Uterus (tissue), 2 donors: ENCODE measurements around the gene GRIN2A.

Source experiments
- POLR2A ChIP-seq, 2 donors: fragments of 450-650 bp; IDR thresholded peaks; one replicate each; pipeline ENCODE4 v1.6.1; 2016; ENCODE audit warnings: antibody characterized with exemption in 2 of 2, mild to moderate bottlenecking in 1 of 2, moderate library complexity in 1 of 2
- TF ChIP-seq, protein P1 (sequence below), 4 experiments: fragments of 200-600 bp in 2 of 4; fragments of 450-650 bp in 2 of 4; sonication (generic) in 2 of 4; IDR thresholded peaks; one replicate each; pipeline ENCODE4 v1.5.1; 2016 to 2019; ENCODE audit warnings: antibody characterized with exemption in 4 of 4, mild to moderate bottlenecking in 2 of 4, moderate library complexity in 1 of 4

DNA sequence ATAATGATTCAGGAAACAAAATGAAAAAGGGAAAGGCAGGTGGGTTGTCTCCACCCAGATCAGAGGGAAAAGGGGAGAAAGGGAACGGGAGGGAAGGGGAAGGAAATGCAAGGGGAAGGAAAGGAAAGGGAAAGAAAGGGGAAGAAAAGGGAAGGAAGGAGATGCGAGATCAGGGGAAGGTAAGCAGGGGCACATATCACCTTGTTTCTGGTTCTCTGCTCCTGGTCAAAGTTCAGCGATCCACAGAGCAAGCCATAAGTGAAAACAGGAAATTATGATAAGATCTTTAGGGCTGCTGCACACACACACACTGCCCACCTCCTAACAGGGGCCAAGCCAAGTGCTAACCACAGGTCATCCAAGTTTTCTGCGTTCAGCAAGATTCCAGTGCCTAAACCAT lies 37.5 kb upstream of the GRIN2A start:
- TF ChIP-seq, protein P1, sequence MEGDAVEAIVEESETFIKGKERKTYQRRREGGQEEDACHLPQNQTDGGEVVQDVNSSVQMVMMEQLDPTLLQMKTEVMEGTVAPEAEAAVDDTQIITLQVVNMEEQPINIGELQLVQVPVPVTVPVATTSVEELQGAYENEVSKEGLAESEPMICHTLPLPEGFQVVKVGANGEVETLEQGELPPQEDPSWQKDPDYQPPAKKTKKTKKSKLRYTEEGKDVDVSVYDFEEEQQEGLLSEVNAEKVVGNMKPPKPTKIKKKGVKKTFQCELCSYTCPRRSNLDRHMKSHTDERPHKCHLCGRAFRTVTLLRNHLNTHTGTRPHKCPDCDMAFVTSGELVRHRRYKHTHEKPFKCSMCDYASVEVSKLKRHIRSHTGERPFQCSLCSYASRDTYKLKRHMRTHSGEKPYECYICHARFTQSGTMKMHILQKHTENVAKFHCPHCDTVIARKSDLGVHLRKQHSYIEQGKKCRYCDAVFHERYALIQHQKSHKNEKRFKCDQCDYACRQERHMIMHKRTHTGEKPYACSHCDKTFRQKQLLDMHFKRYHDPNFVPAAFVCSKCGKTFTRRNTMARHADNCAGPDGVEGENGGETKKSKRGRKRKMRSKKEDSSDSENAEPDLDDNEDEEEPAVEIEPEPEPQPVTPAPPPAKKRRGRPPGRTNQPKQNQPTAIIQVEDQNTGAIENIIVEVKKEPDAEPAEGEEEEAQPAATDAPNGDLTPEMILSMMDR (IDR thresholded peaks at IDR 0.05), result no peak
- TF ChIP-seq POLR2A (IDR thresholded peaks at IDR 0.05), result no peak
